ENCODE data around the gene E2F3. TPM values are rescaled to one million over a fixed set of nuclear protein-coding genes. Genes with fewer than 3 reads are reported as not detected.

E2F3 gene
- total and polyA plus RNA-seq, 2 donors from 2014 or later = 3.7 to 11.0 TPM

DNA sequence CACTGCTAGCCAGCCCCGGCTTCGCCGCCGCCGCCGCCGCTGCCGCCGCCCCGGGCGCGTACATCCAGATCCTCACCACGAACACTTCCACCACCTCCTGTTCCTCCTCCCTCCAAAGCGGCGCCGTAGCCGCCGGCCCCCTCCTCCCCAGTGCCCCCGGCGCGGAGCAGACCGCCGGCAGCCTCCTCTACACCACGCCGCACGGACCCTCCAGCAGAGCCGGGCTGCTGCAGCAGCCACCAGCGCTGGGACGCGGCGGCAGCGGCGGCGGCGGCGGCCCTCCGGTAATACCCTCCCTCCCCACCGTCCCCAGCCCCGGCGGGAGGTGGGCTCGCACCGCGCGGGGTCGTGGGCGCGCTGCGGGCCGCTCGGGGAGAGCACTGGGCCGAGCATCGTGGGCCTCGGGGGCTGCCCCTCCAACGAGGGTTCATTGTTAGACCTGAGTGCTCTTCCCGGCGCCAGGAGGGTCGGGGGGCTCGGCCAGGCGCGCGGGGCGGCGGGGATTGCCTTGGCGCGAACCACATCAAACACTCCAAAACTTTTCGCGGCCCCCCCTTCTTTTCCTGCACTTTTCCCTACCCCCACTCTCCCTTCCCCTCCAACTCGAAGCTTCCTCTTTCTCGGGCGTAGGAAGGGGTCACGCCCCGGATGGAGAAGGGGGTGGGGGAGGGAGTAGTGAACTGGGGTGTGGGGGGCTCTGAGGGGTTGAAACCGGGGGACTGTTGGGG is 827 bp downstream of the E2F3 start:
- H3K9ac ChIP-seq (ENCODE audit: low read length in 3 of 3) = peak overlapping the region in 1 of 3 donors; percentile 58
- no peaks in the 10 kb centered on the region for H3K9me3 ChIP-seq (ENCODE audit: control insufficient read depth in 2 of 3, insufficient read depth in 1 of 3, low read length in 3 of 3)
- H3K27me3 ChIP-seq (ENCODE audit: control insufficient read depth, insufficient read depth, low read length) = no peaks in the 10 kb centered on the region
- intact Hi-C loops (cut with DNase I) = no loop called here
- DNase-seq (peak; percentile 51 to 86 (median 72)), FAIRE-seq (no peak)
- peak overlapping the region; percentile 34 to 64 (median 46) for H3K4me3 ChIP-seq (ENCODE audit: low read length in 3 of 3)
- no peaks in the 10 kb centered on the region for H3K36me3 ChIP-seq (ENCODE audit: control insufficient read depth in 2 of 3, insufficient read depth in 3 of 3, low read length in 3 of 3)
- peak overlapping the region; percentile 63 to 84 for H3K27ac ChIP-seq (ENCODE audit: low read depth in 2 of 2, low read length in 2 of 2)
- TF ChIP-seq CTCF (IDR thresholded peaks at IDR 0.05; ENCODE audit: borderline replicate concordance, extremely low read depth, insufficient read depth) = no peak
- H3K4me1 ChIP-seq (ENCODE audit: control insufficient read depth in 2 of 3, insufficient read depth in 2 of 3, low read depth in 1 of 3, low read length in 3 of 3) = no peaks in the 10 kb centered on the region

GRCh38 chr6:20403070-20403765 is 1.5 kb downstream of the E2F3 start:
- peak overlapping the region in 1 of 3 donors; percentile 64 for H3K4me3 ChIP-seq (ENCODE audit: low read length in 3 of 3)
- no peak for TF ChIP-seq CTCF (IDR thresholded peaks at IDR 0.05; ENCODE audit: borderline replicate concordance, extremely low read depth, insufficient read depth)
- intact Hi-C loops (cut with DNase I) = no loop called here
- no peak for FAIRE-seq
- no peaks in the 10 kb centered on the region for H3K9me3 ChIP-seq (ENCODE audit: control insufficient read depth in 2 of 3, insufficient read depth in 1 of 3, low read length in 3 of 3)
- no peaks in the 10 kb centered on the region for H3K27me3 ChIP-seq (ENCODE audit: control insufficient read depth, insufficient read depth, low read length)
- no peaks in the 10 kb centered on the region for H3K36me3 ChIP-seq (ENCODE audit: control insufficient read depth in 2 of 3, insufficient read depth in 3 of 3, low read length in 3 of 3)
- H3K27ac ChIP-seq (ENCODE audit: low read depth in 2 of 2, low read length in 2 of 2) = peak overlapping the region; percentile 80 to 90
- H3K4me1 ChIP-seq (ENCODE audit: control insufficient read depth in 2 of 3, insufficient read depth in 2 of 3, low read depth in 1 of 3, low read length in 3 of 3) = no peaks in the 10 kb centered on the region
- peak overlapping the region in 1 of 3 donors; percentile 60 for H3K9ac ChIP-seq (ENCODE audit: low read length in 3 of 3)
- DNase-seq = peak; percentile 84 to 97 (median 92)

- intact Hi-C loops (cut with DNase I) = no loop called here
- Histone ChIP-seq H3K27ac (ENCODE audit: low read depth in 2 of 2, low read length in 2 of 2) (peak overlapping the region; percentile 80 to 90), H3K4me3 (ENCODE audit: low read length in 3 of 3) (peak overlapping the region; percentile 64 to 85 (median 65)), H3K9me3 (ENCODE audit: control insufficient read depth in 2 of 3, insufficient read depth in 1 of 3, low read length in 3 of 3) (no peaks in the 10 kb centered on the region), H3K4me1 (ENCODE audit: control insufficient read depth in 2 of 3, insufficient read depth in 2 of 3, low read depth in 1 of 3, low read length in 3 of 3) (no peaks in the 10 kb centered on the region), H3K36me3 (ENCODE audit: control insufficient read depth in 2 of 3, insufficient read depth in 3 of 3, low read length in 3 of 3) (no peaks in the 10 kb centered on the region), H3K9ac (ENCODE audit: low read length in 3 of 3) (peak overlapping the region; percentile 31 to 60 (median 32)), H3K27me3 (ENCODE audit: control insufficient read depth, insufficient read depth, low read length) (no peaks in the 10 kb centered on the region)
- FAIRE-seq = no peak
- peak in 3 of 5 donors; percentile 56 to 82 (median 75) for DNase-seq
- no peak for TF ChIP-seq CTCF (IDR thresholded peaks at IDR 0.05; ENCODE audit: borderline replicate concordance, extremely low read depth, insufficient read depth)
These were observed 2.3 kb downstream of the E2F3 start for GRCh38 chr6:20403766-20404640.
